HG03342 (cell line): ENCODE data around the gene TNS1.

Source experiments
- ATAC-seq: cut with Tn5 transposase; IDR thresholded peaks from one replicate; pipeline ENCODE4 v1.9.1; 2021; ENCODE audit warnings: mild to moderate bottlenecking, moderate library complexity; ENCODE audit not compliant: unreplicated experiment

The TNS1 gene

DNA sequence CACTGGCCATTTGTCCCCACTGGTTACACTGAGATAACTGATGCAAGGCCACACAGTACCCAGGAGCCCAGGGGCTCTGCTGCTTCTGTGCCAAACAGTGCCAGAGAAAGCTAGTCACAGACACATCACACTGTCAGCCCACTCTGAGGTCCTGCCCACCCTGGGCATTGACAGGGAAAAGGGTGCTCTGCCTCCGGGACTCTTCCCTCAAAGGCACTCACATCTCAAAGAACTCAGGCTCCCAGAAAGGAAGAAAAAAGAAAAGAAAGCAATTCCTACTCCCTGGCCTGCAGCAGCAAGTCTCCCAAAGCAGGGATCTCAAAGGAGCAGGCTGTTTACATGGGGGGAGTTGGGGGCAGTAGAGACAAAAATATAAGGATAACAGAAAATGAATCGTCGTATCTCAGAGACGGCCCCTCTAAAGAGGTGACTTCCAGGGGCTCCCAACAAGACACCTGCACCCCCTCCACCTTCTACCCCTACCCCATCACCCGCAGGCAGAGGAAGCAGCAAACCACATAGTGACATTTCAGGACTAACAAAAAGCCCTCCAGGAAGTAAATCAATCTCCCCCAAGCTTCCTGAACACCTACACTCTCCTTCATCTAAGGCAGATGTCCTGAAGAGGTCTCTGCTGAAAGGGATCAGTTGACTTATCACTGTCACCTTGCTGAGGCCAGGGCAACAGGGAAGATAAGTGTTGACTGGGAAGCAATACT lies 247.6 kb downstream of the TNS1 start:
- no peak for ATAC-seq

DNA sequence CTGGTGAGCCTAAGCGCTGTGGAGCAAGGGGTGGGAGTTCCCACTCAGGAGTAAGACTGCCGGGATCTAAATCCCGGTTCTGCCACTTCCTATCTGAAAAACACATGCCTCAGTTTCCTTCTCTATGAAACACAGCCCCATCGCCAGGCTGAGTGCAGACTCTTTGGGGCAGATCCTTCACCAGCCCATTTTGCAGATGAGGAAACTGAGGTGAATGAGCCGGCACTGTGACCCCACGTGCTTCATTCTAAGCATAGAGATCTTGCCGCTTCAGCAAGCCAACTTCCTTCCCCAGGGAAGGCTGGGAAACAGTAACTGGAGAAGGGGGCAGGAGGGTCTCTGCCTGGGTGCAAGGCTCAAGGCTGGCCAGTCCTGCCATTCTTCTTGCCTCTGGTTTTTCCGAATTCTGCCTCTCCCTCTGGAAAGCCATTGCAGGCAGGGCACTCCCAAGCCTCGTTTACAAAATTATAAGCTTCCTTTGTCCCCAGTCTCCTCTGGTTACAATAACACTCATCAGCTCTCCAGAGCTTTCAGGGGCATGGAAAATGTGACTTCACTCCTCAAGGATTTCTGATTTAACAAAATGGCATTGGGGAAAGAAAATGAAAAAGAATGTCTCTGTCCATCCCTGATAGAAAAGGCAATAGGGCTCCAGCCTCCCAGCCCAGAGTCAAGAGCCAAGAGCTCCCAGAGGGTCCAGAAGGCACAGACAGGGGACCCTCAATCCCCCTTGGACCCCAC lies 249.2 kb downstream of the TNS1 start:
- ATAC-seq = no peak

DNA sequence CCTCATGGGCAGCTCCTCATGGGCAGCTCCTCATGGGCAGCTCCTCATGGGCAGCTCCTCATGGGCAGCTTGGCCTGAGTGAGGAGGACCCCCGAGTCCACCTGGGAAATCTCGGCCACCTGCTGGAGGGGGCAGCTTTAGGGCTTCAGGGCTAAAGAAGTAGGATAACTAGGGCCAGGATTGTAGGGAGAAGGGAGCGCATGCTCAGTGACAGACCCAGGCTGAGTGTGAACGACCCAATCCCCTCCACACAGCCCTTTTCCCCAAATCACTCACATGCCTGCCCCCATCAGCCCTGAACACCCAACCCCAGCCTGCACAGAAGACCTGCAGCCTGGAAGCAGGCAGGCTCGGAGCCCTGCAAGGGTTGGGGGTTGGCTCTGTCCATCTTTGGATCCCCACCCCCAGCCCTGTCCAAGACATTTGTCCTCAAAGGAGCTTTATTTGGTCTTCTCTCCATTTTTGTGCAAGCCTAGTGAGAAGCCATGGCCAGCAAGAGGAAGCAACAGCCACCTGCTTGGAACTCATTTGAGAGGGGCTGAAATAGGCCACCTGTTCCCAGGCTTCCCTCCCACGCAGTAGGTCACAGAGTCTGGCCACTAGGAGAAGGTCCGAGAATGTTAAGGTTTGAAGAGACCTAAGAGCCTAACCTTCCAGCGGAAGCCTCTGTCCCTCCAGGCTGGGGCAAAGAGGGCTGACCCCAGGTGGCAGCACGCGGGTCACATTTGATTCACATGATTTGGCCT lies 249.9 kb downstream of the TNS1 start:
- ATAC-seq = no peak

DNA sequence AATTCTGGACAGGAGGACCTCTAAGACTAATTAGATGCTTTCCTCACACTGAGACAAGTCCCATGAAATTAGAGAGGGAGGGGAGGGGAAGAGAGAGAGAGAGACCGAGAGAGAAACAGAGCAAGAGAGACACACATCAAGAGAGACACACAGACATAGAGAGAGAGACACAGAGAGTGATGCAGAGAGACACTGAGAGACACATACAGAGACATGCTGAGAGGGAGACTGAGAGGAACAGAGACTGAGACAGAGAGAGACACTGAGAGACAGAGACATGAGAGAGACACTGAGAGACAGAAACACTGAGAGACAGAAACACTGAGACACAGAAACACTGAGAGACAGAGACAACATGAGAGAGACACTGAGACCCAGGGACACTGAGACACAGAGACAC lies 250.8 kb downstream of the TNS1 start:
- no peak for ATAC-seq

DNA sequence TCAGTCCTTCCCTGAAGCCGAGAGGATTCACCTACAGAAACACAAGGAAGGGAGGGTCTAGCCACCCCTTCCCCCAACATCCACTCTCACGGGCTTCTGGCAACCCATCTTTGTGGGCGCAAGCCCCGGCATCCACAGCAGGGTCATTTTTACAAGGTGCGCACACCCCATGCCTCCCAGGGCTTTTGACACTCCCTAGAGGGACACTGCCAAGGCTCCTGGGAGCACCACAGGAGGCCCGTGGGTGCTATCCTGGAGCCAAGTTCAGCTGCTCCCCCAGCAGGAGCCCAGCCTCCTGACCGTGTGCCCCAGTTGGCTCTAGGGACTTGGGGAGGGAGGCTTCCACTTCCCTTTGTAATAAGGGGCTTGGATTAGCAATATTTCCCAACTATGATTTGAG lies 251.6 kb downstream of the TNS1 start:
- ATAC-seq = no peak
